Activated T-cell treated with anti-CD3 and anti-CD28 coated beads, Interleukin-2, amount 50 U/mL, for 72 hours (primary cell): ENCODE results near the gene TNFRSF1A. TPM values are rescaled to one million over a fixed set of nuclear protein-coding genes. Genes with fewer than 3 reads are reported as not detected.
A peak's percentile ranks its signal among the peaks of the same experiment; 100 is the strongest.

Experiments
- ATAC-seq, 2 donors: fragments of 150-1000 bp; cut with Tn5 transposase; replicated peaks in 1 of 2; 2 replicates each; pipeline ENCODE4 v1.10.0; 2021; ENCODE audit warnings: moderate library complexity in 2 of 2, mild to moderate bottlenecking in 1 of 2
- DNase-seq, 2 donors: peaks; one replicate each; pipeline ENCODE4 v3.0.0; 2021 to 2022; ENCODE audit warnings: mixed read lengths in 1 of 2
- H3K27ac Mint-ChIP-seq: one replicate; pipeline ENCODE4 v1.8.0; 2022; ENCODE audit warnings: mild to moderate bottlenecking, moderate library complexity, mixed read lengths
- H3K27me3 Mint-ChIP-seq: one replicate; pipeline ENCODE4 v1.8.0; 2022; ENCODE audit warnings: low read depth, mixed read lengths
- H3K36me3 Mint-ChIP-seq, 2 donors: one replicate each; pipeline ENCODE4 v1.8.0; 2022; ENCODE audit warnings: mixed read lengths in 2 of 2, mild to moderate bottlenecking in 1 of 2; ENCODE audit not compliant: insufficient read depth in 2 of 2
- H3K4me1 Mint-ChIP-seq: one replicate; pipeline ENCODE4 v1.8.0; 2022; ENCODE audit warnings: low read depth, mixed read lengths
- H3K4me3 Mint-ChIP-seq, 2 donors: one replicate each; pipeline ENCODE4 v1.8.0; 2022; ENCODE audit warnings: mild to moderate bottlenecking in 2 of 2, mixed read lengths in 2 of 2, moderate library complexity in 2 of 2
- H3K9me3 Mint-ChIP-seq, 2 donors: one replicate each; pipeline ENCODE4 v1.8.0; 2022; ENCODE audit warnings: mixed read lengths in 2 of 2
- total RNA-seq, 2 donors: library from RNA; stranded (reverse); gene quantifications; one replicate each; pipeline ENCODE4 v1.2.3, GENCODE V29; 2022

TNFRSF1A gene
- total RNA-seq, 2 donors from 2014 or later: 48.4 to 52.1 TPM

DNA sequence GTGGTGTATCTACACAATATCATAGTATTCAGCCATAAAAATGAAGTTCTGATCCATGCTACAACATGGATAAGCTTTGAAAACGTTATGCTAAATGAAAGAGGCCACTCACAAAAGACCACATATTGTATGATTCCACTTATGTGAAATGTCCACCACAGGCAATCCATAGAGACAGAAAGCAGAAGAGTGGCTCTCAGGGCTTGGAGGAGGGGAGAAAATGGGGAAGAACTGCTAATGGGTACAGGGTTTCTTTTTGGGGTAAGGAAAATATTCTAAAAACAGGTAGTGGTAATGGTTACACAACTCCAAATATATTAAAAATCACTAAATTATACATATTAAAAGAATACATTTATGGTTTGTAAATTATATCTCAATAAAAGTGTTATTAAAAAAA lies 17.0 kb upstream of the TNFRSF1A start:
- Mint-ChIP-seq H3K27ac (no peak overlapping the region), H3K9me3 (no peaks in the 10 kb centered on the region), H3K36me3 (no peaks in the 10 kb centered on the region), H3K4me3 (no peak overlapping the region), H3K27me3 (no peaks in the 10 kb centered on the region), H3K4me1 (peaks cover 28% of the 10 kb centered on the region)
- DNase-seq: no peak
- ATAC-seq: no peak

DNA sequence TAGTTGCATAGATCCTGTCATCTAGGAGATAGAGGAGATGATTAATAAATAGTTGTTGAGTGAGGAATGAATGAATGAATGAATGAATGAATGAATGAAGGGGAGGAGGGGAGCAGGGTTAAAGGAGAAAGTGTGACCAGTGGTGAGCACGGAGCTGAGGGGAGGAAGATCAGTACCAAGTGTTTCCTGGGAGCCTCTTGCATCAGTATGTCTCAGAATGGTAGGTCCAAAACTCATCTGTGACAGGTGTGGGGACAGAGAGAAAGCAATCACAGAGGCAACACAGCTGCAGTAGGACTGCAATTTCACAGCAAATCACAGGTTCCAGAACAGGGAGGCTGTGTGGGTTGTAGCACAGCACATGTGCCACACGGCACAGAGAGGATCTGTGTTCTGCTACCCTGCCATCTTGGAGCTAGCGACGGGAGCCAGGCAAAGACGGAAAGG lies 14.5 kb upstream of the TNFRSF1A start:
- Mint-ChIP-seq H3K4me3 (no peak overlapping the region), H3K27me3 (no peaks in the 10 kb centered on the region), H3K9me3 (no peaks in the 10 kb centered on the region), H3K27ac (no peak overlapping the region), H3K4me1 (peaks cover 14% of the 10 kb centered on the region), H3K36me3 (no peaks in the 10 kb centered on the region)
- no peak for ATAC-seq
- no peak for DNase-seq

DNA sequence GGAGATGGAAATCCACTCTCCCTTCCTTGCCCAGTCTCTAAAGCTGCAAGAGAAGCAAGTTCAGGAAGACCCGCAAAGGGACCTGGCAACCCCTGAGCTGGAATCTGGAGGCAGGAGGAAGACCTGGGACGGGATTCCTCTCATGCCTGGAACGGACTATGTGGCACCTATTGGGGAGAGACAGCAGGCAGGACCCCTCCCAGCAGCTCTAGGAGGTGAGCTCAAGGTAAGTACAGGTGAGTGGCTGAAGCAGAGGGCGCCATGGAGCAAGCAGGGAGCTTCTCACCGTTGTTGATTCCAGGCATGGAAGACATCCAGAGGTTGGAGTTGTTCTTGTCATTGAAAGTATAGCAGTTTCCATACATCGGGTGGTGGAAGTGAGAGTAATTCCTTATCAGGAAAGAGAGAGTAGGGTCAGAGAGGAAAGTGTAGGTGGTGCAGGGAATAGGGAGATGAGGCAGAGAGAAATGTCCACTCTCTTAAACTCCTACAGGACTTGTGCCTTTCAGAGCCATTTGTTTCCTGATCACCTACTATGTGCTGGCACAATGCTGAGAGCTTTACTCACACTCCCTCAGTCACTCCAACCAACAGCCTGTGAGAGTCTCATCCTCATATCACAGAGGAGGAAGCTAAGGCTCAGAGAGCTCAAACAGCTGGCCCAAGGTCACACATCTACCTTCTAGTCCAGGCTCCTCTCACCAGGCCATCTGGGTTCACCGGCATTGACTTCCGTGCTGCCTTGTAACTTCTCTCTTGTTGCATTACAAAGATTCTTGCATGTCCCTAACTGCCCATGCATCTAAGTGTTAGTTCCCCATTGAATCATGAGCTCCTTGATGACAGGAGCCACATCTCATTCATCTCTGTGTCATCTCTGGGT lies 13.9 kb upstream of the TNFRSF1A start:
- Mint-ChIP-seq H3K27me3 (no peaks in the 10 kb centered on the region), H3K9me3 (no peaks in the 10 kb centered on the region), H3K4me3 (no peak overlapping the region), H3K4me1 (peaks cover 9% of the 10 kb centered on the region), H3K36me3 (no peaks in the 10 kb centered on the region), H3K27ac (no peak overlapping the region)
- no peak for DNase-seq
- ATAC-seq: no peak

DNA sequence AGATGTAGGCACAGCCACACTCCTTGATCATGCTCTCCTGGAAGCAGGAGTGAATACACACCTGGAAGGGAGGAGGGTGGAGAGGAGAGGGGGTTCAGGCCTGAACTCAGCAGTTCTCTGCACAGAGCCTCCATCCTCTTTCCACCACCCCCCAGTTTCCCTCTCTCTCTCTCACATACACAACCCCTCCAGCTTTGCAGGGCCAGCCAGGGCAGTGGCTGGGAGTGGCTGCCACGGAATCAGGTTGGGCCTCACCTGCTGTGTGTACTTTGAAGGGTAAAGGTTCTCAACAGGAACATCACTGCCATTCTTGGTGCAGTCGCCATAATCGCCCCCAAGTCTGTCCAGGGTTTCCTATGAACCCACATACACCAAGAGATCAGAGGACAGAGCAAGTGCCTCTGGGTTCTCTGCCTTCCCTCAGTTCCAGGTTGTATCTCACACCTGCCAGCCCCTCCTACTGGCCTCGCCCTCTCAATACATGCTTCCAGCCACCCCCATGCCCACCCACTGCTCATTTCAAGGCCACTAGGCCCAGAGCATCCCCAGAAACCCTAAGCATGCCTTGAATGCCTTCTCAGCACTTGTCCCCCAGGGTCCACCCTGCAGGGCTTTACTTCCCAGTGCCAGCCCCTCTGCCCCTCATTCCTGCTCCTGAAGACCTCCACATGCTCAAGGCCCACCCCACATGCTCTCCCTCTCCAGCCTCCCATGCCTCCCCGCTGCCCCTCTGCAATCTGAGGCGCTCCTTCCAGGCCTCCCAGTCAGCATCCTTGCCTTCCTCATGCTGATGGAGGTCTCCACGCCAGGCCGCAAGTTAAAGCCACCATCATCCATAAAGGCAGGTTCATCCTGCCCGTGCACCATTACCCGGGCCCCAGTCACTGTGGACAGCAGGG lies 12.9 kb upstream of the TNFRSF1A start:
- ATAC-seq: no peak
- Mint-ChIP-seq H3K4me1 (no peaks in the 10 kb centered on the region), H3K9me3 (no peaks in the 10 kb centered on the region), H3K36me3 (no peaks in the 10 kb centered on the region), H3K4me3 (no peak overlapping the region), H3K27me3 (no peaks in the 10 kb centered on the region), H3K27ac (no peak overlapping the region)
- DNase-seq: no peak

DNA sequence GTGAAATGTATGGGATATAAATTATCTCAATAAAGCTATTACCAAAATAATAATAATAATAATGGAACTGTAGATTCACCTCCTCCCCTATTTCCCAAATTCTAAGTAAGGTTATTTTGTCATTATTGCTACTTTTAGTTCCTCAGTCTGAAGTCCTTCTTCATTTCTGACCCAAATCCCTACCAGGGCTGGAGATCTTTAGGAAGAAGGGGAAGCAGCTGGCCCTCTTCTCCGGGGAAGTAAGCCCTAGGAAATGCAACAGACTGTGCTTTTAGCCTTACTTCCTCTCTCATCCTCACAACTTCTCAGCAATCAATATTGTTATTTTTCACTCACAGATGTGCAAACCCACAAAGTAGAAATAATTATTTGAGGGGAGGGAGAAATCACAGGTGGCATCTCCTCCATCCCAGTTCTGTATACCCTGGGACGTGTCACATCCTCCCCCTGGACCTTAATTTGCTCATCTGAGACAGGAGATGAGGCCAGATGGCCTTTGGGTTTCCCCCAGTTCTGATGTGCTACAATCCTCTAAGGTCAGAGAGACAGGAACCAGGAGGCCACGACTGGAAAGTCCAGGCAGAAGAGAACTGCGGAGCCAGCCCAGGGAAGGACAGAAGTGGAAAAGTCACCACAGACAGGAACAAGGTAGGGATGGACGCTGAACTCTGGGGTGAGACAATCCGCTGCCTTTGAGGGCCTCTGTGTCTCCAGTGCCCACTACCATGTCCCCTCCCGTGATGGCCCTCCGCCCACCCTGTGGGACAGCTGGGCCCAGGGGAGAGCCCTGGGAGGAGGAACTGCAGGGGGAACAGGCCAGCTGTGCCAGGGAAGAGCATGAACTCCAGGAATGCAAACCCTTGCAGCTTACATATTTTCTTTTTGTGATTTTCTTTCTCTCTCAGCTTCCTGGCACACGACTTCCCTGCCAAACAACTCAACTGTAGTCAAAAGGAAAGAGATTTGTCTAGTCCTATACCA lies 10.6 kb upstream of the TNFRSF1A start:
- Mint-ChIP-seq H3K36me3 (no peaks in the 10 kb centered on the region), H3K27ac (no peak overlapping the region), H3K27me3 (no peaks in the 10 kb centered on the region), H3K4me3 (no peak overlapping the region), H3K4me1 (peaks cover 2% of the 10 kb centered on the region), H3K9me3 (no peaks in the 10 kb centered on the region)
- ATAC-seq (no peak), DNase-seq (no peak)

DNA sequence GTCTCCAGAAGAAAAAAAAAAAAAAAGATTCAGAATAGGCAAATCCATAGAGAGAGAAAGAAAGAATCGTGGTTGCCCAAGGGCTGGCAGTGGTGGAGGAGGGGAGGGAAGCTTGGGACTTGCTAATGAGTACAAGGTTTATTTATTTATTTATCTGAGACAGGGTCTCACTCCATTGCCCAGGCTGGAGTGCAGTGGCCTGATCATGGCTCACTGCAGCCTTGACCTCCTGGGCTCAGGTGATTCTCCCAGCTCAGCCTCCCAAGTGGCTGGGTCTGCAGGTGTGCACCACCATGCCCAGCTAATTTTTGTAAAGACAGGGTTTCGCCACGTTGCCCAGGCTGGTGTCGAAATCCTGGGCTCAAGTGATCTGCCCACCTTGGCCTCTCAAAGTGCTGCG lies 9.7 kb upstream of the TNFRSF1A start:
- H3K36me3 Mint-ChIP-seq: no peaks in the 10 kb centered on the region
- H3K4me1 Mint-ChIP-seq: peaks cover 11% of the 10 kb centered on the region
- no peaks in the 10 kb centered on the region for H3K9me3 Mint-ChIP-seq
- ATAC-seq (no peak), DNase-seq (no peak)
- H3K4me3 Mint-ChIP-seq: no peak overlapping the region
- no peak overlapping the region for H3K27ac Mint-ChIP-seq
- peaks cover 5% of the 10 kb centered on the region for H3K27me3 Mint-ChIP-seq

DNA sequence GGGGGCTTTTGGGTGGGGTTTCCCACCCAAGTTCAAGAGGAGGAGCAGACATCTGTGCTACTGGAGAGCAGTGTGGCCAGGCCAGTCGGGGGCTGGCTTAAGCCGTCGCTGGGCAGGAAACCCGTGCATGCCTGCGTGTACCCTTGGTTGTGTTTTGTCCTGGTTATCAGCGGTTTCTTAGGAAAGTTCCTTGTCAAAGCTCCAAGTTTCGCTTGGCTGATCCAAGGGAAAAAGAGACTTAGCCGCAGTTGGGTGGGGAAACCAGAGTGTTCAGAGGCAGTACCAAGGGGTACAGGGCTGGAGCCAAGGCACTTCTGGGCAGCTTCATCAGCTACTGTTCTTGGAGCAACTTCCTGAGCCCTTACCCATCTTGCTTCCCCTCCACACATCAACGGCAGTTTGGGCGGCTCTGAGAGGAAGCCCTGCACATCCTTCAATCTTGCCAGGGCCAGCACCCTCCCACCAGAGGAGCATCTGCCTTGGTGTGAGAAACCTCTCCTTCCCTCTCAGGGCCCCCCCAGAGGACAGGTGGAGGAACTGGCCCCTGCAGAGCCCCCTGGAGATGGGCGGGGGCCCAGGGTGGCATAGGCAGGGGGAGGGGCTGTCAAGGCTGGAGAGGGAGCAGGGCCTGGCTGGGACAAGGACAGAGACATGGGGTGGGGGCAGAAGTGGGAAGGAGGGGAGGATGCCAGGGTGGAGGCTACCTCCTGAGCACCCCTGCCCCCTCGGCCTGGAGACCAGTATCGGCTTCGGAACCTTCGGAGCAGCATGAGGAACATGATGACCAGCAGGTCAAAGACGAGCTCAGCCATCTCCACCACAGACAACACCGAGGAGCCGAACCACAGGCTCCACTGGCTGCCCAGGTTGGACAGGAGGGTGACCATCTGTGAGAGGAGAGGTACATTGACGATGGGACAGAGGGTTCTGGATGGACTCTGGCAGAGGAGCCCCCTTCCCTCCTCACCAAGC lies 5.8 kb upstream of the TNFRSF1A start:
- ATAC-seq: no peak
- Mint-ChIP-seq H3K4me3 (no peak overlapping the region), H3K27ac (no peak overlapping the region), H3K9me3 (no peaks in the 10 kb centered on the region), H3K27me3 (peaks cover 6% of the 10 kb centered on the region), H3K36me3 (no peaks in the 10 kb centered on the region), H3K4me1 (peaks cover 42% of the 10 kb centered on the region)
- DNase-seq: no peak

DNA sequence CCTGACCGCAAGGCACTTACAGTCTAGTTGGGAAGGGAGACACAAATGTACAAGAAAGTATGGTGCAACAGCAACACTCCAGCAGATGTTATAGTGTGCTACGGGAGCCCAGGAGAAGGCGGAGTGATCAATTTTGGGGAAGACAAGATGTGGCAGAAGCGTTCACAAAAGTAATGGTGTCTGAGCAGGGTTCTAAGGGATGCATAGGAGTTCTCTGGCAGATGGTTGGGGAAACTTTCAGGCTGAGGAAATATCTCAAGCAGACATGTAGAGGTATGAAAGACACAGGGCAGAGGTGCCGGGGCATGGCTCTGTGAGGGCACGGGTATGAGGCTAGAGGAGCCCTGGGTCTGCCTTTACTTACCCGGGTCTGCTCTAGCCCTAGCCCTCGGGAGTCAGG lies 5.1 kb upstream of the TNFRSF1A start:
- no peak for ATAC-seq
- H3K4me3 Mint-ChIP-seq: peak overlapping the region in 1 of 2 donors; percentile 19
- H3K27me3 Mint-ChIP-seq: peaks cover 6% of the 10 kb centered on the region
- H3K27ac Mint-ChIP-seq: no peak overlapping the region
- peaks cover 49% of the 10 kb centered on the region for H3K4me1 Mint-ChIP-seq
- no peaks in the 10 kb centered on the region for H3K9me3 Mint-ChIP-seq
- DNase-seq: no peak
- H3K36me3 Mint-ChIP-seq: no peaks in the 10 kb centered on the region

DNA sequence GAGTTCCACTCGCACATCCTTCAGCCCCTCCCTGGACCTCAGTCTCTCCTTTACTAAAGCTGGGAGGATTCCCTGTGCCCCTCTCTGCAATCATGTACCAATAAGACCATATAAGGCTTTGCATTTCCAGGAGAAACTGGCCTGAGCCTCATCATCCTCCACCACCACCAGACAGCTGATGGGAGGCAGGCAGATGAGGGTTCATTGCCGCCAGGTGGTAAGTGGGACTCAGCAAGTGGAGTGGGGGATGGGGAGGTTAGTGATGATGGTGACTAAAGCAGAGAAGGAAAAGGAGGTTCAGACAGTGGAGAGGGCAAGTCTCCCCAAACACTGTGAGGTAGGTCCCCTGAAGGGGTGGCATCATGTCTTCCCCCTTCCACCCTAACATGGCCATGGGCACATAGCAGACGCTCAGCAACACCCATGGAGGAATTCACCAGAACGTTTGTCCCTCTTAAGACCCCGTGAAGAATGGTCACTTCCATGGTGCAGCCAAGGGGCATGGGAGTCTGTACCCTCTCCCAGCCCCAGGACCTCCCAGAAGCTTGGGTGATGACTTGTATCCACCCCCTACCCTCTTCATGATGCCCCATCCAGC lies 4.5 kb upstream of the TNFRSF1A start:
- H3K27ac Mint-ChIP-seq: no peak overlapping the region
- peak overlapping the region; percentile 19 to 82 for H3K4me3 Mint-ChIP-seq
- no peaks in the 10 kb centered on the region for H3K9me3 Mint-ChIP-seq
- peaks cover 0 to 1% of the 10 kb centered on the region in 2 donors for H3K36me3 Mint-ChIP-seq
- DNase-seq (no peak), ATAC-seq (no peak)
- peaks cover 53% of the 10 kb centered on the region for H3K4me1 Mint-ChIP-seq
- peaks cover 6% of the 10 kb centered on the region for H3K27me3 Mint-ChIP-seq

DNA sequence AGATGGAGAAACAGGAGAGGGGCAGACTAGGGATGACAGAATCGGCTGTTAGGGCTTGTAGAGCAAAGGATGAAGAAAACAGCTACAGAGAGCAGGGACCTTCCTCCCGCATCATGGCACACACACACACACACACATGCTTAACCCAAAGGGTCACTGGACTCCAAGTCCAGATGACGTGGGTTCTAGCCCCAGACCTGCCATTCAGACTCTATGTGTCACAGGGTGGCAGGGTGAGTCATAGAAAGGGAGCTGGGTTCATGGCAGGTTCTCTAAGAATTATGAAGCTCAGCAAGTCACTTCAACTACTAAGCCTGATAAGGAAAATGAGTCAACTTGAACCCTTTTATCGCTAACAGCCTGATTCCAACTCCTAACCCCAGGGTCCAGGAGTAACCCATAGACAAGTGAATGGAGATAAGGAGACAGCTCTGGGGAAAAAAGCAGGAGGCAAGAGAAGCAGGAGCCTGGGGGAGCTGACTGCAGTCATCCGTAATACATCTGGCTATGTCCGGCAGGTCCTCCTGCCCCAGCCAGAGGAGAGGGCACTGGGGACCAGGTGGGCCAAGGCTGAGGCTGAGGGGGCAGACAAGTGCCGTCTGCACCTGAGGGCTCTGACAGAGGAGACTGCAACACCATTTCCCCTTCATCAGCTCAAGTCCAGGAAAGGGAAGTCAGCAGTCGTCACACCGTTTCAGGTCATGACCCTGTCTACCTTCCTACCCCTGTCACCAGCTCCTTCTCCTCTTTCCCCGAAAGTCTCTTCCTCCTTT lies 3.6 kb upstream of the TNFRSF1A start:
- Mint-ChIP-seq H3K4me3 (peak overlapping the region; percentile 38 to 82), H3K9me3 (no peaks in the 10 kb centered on the region), H3K27ac (peak overlapping the region; percentile 89), H3K27me3 (peaks cover 6% of the 10 kb centered on the region), H3K36me3 (peaks cover 1 to 5% of the 10 kb centered on the region in 2 donors), H3K4me1 (peaks cover 53% of the 10 kb centered on the region)
- ATAC-seq (peak; percentile 78 to 85), DNase-seq (peak; percentile 71 to 73)
